ENCODE measurements around the gene ATRNL1. TPM values are rescaled to one million over a fixed set of nuclear protein-coding genes. Genes with fewer than 3 reads are reported as not detected.

Gene ATRNL1
- total RNA-seq, 1 experiment from 2014 or later: 28.7 TPM

DNA sequence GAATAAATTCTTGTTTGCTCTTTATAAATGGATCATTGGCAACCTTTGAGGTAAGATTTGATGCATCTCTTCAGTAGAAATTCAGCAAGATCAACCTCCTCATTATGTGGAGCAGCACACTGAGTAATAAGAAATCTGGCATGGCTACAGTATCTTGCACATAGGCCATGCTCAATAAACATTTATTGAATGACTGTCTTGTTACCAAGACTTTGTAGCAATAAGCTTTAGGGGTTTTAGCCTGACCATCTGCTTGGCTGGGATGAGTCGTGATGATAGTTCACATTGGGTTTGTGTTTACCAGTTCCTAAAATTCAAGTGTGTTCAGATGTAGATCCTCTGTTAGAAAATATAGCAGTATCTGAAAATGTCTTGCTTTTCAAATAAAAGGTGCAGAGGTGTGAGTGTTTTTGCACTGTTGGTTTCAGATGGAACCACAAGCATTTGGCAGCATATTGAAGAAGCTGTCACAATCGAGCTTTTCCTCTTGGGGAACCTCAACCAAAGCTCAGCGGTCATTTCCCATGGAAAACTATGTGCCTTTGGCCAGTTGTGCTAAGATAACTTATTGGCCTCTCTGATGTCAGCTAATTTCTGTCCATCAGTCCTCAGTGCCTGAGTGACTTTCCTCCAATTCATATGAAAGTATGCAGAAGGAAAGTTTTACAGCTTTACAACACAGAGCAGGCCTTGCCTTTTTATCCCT, 737.3 kb downstream of the ATRNL1 start:
- H3K4me3 Mint-ChIP-seq: no peak overlapping the region
- peaks cover 3% of the 10 kb centered on the region; the same call in 1 of the 2 replicates for H3K9me3 Mint-ChIP-seq
- no peaks in the 10 kb centered on the region for H3K4me1 Mint-ChIP-seq
- no peaks in the 10 kb centered on the region for H3K27me3 Mint-ChIP-seq (ENCODE audit: low read depth)
- no peak overlapping the region for H3K27ac Mint-ChIP-seq
- no peak for DNase-seq (ENCODE audit: low spot score)
- 0 out of 2 replicates have a peak, but pooled peaks cover 2% of the 10 kb centered on the region for H3K36me3 Mint-ChIP-seq
- ATAC-seq: no peak
- ChIA-PET POLR2A (no interaction called here), CTCF (interaction anchor here (0.9 kb wide), 1 partner anchor 290 kb away, joined by 3 read pairs; no protein-coding TSS in a partner anchor)
- TF ChIP-seq, protein P1, sequence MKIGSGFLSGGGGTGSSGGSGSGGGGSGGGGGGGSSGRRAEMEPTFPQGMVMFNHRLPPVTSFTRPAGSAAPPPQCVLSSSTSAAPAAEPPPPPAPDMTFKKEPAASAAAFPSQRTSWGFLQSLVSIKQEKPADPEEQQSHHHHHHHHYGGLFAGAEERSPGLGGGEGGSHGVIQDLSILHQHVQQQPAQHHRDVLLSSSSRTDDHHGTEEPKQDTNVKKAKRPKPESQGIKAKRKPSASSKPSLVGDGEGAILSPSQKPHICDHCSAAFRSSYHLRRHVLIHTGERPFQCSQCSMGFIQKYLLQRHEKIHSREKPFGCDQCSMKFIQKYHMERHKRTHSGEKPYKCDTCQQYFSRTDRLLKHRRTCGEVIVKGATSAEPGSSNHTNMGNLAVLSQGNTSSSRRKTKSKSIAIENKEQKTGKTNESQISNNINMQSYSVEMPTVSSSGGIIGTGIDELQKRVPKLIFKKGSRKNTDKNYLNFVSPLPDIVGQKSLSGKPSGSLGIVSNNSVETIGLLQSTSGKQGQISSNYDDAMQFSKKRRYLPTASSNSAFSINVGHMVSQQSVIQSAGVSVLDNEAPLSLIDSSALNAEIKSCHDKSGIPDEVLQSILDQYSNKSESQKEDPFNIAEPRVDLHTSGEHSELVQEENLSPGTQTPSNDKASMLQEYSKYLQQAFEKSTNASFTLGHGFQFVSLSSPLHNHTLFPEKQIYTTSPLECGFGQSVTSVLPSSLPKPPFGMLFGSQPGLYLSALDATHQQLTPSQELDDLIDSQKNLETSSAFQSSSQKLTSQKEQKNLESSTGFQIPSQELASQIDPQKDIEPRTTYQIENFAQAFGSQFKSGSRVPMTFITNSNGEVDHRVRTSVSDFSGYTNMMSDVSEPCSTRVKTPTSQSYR (CRISPR knock-in tag; IDR thresholded peaks at IDR 0.05): no peak
- no peak for TF ChIP-seq SMAD4 (CRISPR knock-in tag; IDR thresholded peaks at IDR 0.05)
- TF ChIP-seq JAZF1 (CRISPR knock-in tag; IDR thresholded peaks at IDR 0.05): no peak
- TF ChIP-seq, protein P2, sequence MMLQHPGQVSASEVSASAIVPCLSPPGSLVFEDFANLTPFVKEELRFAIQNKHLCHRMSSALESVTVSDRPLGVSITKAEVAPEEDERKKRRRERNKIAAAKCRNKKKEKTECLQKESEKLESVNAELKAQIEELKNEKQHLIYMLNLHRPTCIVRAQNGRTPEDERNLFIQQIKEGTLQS (CRISPR knock-in tag; conservative IDR thresholded peaks at IDR 0.05): no peak
- TF ChIP-seq, protein P3, sequence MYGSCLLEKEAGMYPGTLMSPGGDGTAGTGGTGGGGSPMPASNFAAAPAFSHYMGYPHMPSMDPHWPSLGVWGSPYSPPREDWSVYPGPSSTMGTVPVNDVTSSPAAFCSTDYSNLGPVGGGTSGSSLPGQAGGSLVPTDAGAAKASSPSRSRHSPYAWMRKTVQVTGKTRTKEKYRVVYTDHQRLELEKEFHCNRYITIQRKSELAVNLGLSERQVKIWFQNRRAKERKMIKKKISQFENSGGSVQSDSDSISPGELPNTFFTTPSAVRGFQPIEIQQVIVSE (CRISPR knock-in tag; IDR thresholded peaks at IDR 0.05; ENCODE audit: borderline replicate concordance): no peak
- no peak for TF ChIP-seq ZNF219 (CRISPR knock-in tag; IDR thresholded peaks at IDR 0.05; ENCODE audit: borderline replicate concordance)
- no peak for TF ChIP-seq ZNF671 (CRISPR knock-in tag; IDR thresholded peaks at IDR 0.05)
- TF ChIP-seq GABPB1 (CRISPR knock-in tag; IDR thresholded peaks at IDR 0.05): no peak
- no peak for TF ChIP-seq ZNF138 (CRISPR knock-in tag; conservative IDR thresholded peaks at IDR 0.05)
- TF ChIP-seq HMGA2 (CRISPR knock-in tag; IDR thresholded peaks at IDR 0.05): no peak
- no peak for TF ChIP-seq ZNF416 (CRISPR knock-in tag; IDR thresholded peaks at IDR 0.05)
- TF ChIP-seq, protein P4, sequence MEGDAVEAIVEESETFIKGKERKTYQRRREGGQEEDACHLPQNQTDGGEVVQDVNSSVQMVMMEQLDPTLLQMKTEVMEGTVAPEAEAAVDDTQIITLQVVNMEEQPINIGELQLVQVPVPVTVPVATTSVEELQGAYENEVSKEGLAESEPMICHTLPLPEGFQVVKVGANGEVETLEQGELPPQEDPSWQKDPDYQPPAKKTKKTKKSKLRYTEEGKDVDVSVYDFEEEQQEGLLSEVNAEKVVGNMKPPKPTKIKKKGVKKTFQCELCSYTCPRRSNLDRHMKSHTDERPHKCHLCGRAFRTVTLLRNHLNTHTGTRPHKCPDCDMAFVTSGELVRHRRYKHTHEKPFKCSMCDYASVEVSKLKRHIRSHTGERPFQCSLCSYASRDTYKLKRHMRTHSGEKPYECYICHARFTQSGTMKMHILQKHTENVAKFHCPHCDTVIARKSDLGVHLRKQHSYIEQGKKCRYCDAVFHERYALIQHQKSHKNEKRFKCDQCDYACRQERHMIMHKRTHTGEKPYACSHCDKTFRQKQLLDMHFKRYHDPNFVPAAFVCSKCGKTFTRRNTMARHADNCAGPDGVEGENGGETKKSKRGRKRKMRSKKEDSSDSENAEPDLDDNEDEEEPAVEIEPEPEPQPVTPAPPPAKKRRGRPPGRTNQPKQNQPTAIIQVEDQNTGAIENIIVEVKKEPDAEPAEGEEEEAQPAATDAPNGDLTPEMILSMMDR (IDR thresholded peaks at IDR 0.05): no peak

DNA sequence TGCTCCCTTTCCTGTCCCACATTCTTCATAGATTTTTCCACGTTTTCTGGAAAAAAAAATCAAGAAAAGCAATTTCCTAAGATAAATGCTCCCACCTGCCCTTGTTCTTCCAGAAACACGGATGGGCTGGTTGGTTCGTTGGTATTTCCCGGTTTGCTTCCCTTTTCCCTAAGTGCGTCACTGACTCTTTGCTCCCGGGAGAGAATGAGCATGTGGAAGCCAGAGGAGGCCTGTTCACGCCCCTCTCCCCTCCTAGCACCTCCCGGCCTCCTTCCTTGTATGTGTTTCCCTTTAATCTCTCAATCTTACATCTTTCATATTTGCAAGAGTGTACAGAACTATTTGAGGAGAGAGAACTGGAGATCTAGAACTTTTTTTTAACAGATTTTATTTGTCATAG, 737.9 kb downstream of the ATRNL1 start:
- no peak for DNase-seq (ENCODE audit: low spot score)
- Mint-ChIP-seq H3K4me1 (no peaks in the 10 kb centered on the region), H3K36me3 (no peaks in the 10 kb centered on the region), H3K27me3 (ENCODE audit: low read depth) (no peaks in the 10 kb centered on the region), H3K9me3 (no peaks in the 10 kb centered on the region), H3K27ac (no peak overlapping the region), H3K4me3 (no peak overlapping the region)
- ChIA-PET CTCF (no interaction called here), POLR2A (no interaction called here)
- no peak for ATAC-seq
- no peak for TF ChIP-seq ZNF423 (CRISPR knock-in tag; IDR thresholded peaks at IDR 0.05)
- no peak for TF ChIP-seq CREB1 (CRISPR knock-in tag; IDR thresholded peaks at IDR 0.05)
- no peak for TF ChIP-seq ZNF396 (CRISPR knock-in tag; IDR thresholded peaks at IDR 0.05; ENCODE audit: borderline replicate concordance)
- no peak for TF ChIP-seq ZNF138 (CRISPR knock-in tag; conservative IDR thresholded peaks at IDR 0.05)
- no peak for TF ChIP-seq SOX15 (CRISPR knock-in tag; IDR thresholded peaks at IDR 0.05)
- TF ChIP-seq, protein P5, sequence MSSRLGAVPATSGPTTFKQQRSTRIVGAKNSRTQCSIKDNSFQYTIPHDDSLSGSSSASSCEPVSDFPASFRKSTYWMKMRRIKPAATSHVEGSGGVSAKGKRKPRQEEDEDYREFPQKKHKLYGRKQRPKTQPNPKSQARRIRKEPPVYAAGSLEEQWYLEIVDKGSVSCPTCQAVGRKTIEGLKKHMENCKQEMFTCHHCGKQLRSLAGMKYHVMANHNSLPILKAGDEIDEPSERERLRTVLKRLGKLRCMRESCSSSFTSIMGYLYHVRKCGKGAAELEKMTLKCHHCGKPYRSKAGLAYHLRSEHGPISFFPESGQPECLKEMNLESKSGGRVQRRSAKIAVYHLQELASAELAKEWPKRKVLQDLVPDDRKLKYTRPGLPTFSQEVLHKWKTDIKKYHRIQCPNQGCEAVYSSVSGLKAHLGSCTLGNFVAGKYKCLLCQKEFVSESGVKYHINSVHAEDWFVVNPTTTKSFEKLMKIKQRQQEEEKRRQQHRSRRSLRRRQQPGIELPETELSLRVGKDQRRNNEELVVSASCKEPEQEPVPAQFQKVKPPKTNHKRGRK (CRISPR knock-in tag; IDR thresholded peaks at IDR 0.05; ENCODE audit: borderline replicate concordance): no peak
- TF ChIP-seq JUN (CRISPR knock-in tag; IDR thresholded peaks at IDR 0.05): no peak
- TF ChIP-seq, protein P6, sequence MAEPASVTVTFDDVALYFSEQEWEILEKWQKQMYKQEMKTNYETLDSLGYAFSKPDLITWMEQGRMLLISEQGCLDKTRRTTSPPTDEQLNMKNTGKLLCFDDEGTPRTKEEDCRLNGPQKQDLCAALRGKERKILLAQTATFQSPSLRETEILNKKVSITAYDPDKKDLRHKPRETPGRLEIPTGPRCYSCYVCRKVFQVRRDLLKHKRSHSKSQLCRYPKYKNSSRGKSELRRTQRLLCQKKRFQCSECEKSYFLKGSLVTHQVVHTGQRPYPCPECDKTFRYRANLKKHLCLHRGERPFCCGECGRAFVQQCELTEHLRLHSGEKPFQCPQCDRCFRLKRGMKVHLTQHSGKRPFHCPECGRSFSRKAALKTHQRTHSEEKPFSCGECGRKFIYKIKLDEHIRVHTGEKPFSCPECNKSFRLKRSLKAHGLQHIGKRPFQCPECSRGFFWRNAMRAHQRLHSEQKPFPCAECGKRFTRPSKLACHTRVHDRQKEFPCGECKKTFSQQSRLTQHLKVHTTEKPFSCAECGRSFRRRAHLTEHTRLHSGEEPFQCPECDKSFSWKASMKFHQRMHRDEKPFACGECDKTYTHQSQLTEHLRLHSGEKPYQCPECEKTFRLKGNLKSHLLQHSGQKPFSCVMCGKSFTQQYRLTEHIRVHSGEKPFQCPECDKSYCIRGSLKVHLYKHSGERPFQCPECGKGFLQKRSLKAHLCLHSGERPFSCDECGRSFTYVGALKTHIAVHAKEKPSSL (CRISPR knock-in tag; conservative IDR thresholded peaks at IDR 0.05): no peak
- no peak for TF ChIP-seq ELF4 (CRISPR knock-in tag; IDR thresholded peaks at IDR 0.05; ENCODE audit: low read depth)
- TF ChIP-seq TP53 (CRISPR knock-in tag; IDR thresholded peaks at IDR 0.05): no peak
- TF ChIP-seq, protein P7, sequence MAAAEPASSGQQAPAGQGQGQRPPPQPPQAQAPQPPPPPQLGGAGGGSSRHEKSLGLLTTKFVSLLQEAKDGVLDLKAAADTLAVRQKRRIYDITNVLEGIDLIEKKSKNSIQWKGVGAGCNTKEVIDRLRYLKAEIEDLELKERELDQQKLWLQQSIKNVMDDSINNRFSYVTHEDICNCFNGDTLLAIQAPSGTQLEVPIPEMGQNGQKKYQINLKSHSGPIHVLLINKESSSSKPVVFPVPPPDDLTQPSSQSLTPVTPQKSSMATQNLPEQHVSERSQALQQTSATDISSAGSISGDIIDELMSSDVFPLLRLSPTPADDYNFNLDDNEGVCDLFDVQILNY (CRISPR knock-in tag; IDR thresholded peaks at IDR 0.05): no peak
- no peak for TF ChIP-seq FOXK1 (CRISPR knock-in tag; IDR thresholded peaks at IDR 0.05)
- no peak for TF ChIP-seq NFATC4 (CRISPR knock-in tag; IDR thresholded peaks at IDR 0.05)
- TF ChIP-seq FOXJ3 (CRISPR knock-in tag; IDR thresholded peaks at IDR 0.05; ENCODE audit: borderline replicate concordance): no peak
- no peak for TF ChIP-seq TEAD1 (CRISPR knock-in tag; IDR thresholded peaks at IDR 0.05)
